ENCODE data around the gene CTNNA3. TPM values are rescaled to one million over a fixed set of nuclear protein-coding genes. Genes with fewer than 3 reads are reported as not detected.

The CTNNA3 gene
- total and polyA plus RNA-seq, 5 donors from 2014 or later, result not detected

DNA sequence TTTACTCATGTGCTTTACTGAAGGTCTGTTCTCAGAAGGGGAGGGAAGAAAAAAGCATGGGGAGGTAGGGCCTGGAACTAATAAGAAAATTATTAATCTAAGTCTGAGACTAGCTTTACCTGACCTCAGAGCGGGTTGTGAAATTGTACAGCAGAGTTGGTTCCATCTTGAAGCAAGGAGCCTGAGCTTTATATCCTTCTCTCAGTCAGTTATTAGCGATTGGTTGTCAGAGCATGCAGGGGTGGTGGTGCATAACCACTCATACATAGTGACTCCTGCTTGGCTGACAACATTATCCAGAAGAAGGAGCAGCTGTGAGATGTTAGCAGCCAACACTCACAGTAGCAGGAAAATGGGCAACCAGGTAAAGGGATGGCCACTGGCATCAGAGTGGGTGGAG lies 1746.5 kb downstream of the CTNNA3 start:
- ATAC-seq (ENCODE audit: low read depth in 2 of 2), result no peak
- DNase-seq, result no peak
- Mint-ChIP-seq H3K36me3 (no peaks in the 10 kb centered on the region), H3K4me3 (no peak overlapping the region), H3K4me1 (no peaks in the 10 kb centered on the region), H3K27me3 (peaks cover 4% of the 10 kb centered on the region), H3K27ac (no peak overlapping the region), H3K9me3 (peaks cover 2 to 16% (median 7%) of the 10 kb centered on the region in 7 donors)
- Histone ChIP-seq H3K9me3 (ENCODE audit: control insufficient read depth in 2 of 2, low read length in 2 of 2) (no peaks in the 10 kb centered on the region), H3K4me3 (ENCODE audit: low read depth, low read length) (no peak overlapping the region), H3K27ac (ENCODE audit: insufficient read depth, low read length, poor library complexity, severe bottlenecking) (no peak overlapping the region), H3K4me1 (ENCODE audit: control insufficient read depth, insufficient read depth, low read length, poor library complexity, severe bottlenecking) (no peaks in the 10 kb centered on the region), H3K36me3 (ENCODE audit: control insufficient read depth, insufficient read depth, low read length) (no peaks in the 10 kb centered on the region), H3K27me3 (ENCODE audit: control insufficient read depth, insufficient read depth, low read length) (no peaks in the 10 kb centered on the region)

DNA sequence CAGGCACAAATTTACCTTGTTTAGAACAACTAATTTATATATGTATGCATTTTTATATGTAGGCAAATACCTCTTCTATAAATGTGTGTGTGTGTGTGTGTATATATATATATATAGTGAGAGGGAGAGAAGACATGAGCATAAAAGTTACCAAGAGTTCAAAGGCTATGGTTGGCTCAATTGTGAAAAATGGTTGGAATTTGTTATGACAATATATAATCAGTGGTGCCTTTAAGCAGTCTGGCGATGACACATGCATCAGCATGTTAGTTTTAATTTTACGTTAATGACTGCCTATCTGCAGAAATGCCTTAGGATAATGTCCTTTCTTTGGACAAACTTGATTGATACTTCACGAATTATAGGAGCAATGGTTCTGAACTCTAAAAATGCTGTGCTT lies 1750.9 kb downstream of the CTNNA3 start:
- Histone ChIP-seq H3K9me3 (ENCODE audit: control insufficient read depth in 2 of 2, low read length in 2 of 2) (no peaks in the 10 kb centered on the region), H3K4me1 (ENCODE audit: control insufficient read depth, insufficient read depth, low read length, poor library complexity, severe bottlenecking) (no peaks in the 10 kb centered on the region), H3K27ac (ENCODE audit: insufficient read depth, low read length, poor library complexity, severe bottlenecking) (no peak overlapping the region), H3K36me3 (ENCODE audit: control insufficient read depth, insufficient read depth, low read length) (no peaks in the 10 kb centered on the region), H3K27me3 (ENCODE audit: control insufficient read depth, insufficient read depth, low read length) (no peaks in the 10 kb centered on the region), H3K4me3 (ENCODE audit: low read depth, low read length) (no peak overlapping the region)
- Mint-ChIP-seq H3K9me3 (peaks cover 0 to 11% (median 4%) of the 10 kb centered on the region in 7 donors), H3K4me3 (no peak overlapping the region), H3K36me3 (no peaks in the 10 kb centered on the region), H3K4me1 (no peaks in the 10 kb centered on the region), H3K27me3 (no peaks in the 10 kb centered on the region), H3K27ac (no peak overlapping the region)
- ATAC-seq (ENCODE audit: low read depth in 2 of 2), result no peak
- no peak for DNase-seq

DNA sequence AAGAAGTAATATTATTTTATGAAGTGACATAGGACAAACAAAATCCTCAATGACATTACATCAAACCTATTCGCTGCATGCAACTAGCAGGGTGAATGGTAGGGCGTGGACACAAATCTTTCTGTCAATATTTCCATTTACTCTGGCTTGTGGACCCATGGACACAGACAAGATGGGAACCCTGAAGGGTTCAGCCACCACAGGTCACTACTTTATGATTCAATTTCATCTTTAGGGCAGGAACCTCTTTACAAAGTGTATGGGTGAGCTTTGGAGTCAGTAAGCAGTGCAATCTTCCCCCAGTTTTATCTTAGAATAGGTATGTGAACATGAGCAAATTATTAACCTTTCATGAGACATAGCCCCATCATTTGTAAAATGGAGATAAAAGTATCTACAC lies 1752.5 kb downstream of the CTNNA3 start:
- no peak overlapping the region for H3K27ac Mint-ChIP-seq
- no peaks in the 10 kb centered on the region for H3K27me3 Mint-ChIP-seq
- H3K4me3 ChIP-seq (ENCODE audit: low read depth, low read length), result no peak overlapping the region
- ATAC-seq (ENCODE audit: low read depth in 2 of 2) (no peak), DNase-seq (no peak)
- H3K36me3 Mint-ChIP-seq, result no peaks in the 10 kb centered on the region
- H3K36me3 ChIP-seq (ENCODE audit: control insufficient read depth, insufficient read depth, low read length), result no peaks in the 10 kb centered on the region
- no peak overlapping the region for H3K27ac ChIP-seq (ENCODE audit: insufficient read depth, low read length, poor library complexity, severe bottlenecking)
- H3K4me3 Mint-ChIP-seq, result no peak overlapping the region
- peaks cover 0 to 13% (median 2%) of the 10 kb centered on the region in 7 donors for H3K9me3 Mint-ChIP-seq
- H3K4me1 ChIP-seq (ENCODE audit: control insufficient read depth, insufficient read depth, low read length, poor library complexity, severe bottlenecking), result no peaks in the 10 kb centered on the region
- H3K4me1 Mint-ChIP-seq, result no peaks in the 10 kb centered on the region
- H3K9me3 ChIP-seq (ENCODE audit: control insufficient read depth in 2 of 2, low read length in 2 of 2), result no peaks in the 10 kb centered on the region
- no peaks in the 10 kb centered on the region for H3K27me3 ChIP-seq (ENCODE audit: control insufficient read depth, insufficient read depth, low read length)

DNA sequence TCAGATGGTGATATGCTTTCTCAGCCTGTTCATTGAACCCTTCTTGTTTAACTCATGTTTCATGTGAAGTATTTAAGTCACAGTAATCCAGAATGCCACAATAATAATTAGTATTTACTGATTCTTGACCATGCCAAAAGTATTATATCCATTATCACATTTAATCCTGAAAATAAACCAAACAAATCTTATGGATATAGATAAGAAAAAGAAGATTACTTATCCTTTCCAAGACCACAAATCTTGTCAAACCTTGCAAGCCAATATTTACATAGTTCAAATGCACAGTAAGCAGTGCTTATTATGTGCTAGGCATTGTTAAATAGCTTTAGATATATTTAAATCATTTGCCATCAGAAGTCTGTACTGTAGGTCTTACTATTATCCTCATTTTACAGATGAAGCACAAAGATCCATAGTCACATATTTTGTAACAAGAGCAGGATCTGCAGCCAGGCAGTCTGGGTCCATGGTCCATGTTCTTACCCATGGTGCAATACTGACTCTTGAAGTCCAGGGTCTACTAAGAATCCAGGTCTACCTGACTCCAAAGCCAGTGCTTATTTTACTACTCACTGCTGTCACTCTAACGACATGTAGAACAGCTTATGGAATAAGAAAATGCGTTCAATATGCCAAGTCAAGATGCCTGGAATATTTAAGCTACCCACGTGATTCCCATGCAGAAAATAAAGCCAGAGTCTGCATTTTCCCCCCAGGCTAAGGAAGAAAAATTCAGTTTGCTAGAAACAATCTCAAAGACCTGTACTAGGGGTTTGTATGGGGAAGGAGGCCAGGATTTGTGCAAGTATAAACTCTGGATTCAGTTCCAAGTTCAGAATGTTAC lies 1755.0 kb downstream of the CTNNA3 start:
- Histone ChIP-seq H3K27ac (ENCODE audit: insufficient read depth, low read length, poor library complexity, severe bottlenecking) (no peak overlapping the region), H3K36me3 (ENCODE audit: control insufficient read depth, insufficient read depth, low read length) (no peaks in the 10 kb centered on the region), H3K27me3 (ENCODE audit: control insufficient read depth, insufficient read depth, low read length) (no peaks in the 10 kb centered on the region), H3K4me1 (ENCODE audit: control insufficient read depth, insufficient read depth, low read length, poor library complexity, severe bottlenecking) (no peaks in the 10 kb centered on the region), H3K9me3 (ENCODE audit: control insufficient read depth in 2 of 2, low read length in 2 of 2) (no peaks in the 10 kb centered on the region), H3K4me3 (ENCODE audit: low read depth, low read length) (no peak overlapping the region)
- no peak overlapping the region for H3K4me3 Mint-ChIP-seq
- H3K27ac Mint-ChIP-seq, result no peak overlapping the region
- DNase-seq (no peak), ATAC-seq (ENCODE audit: low read depth in 2 of 2) (no peak)
- peaks cover 0 to 16% (median 3%) of the 10 kb centered on the region in 7 donors for H3K9me3 Mint-ChIP-seq
- no peaks in the 10 kb centered on the region for H3K4me1 Mint-ChIP-seq
- H3K36me3 Mint-ChIP-seq, result no peaks in the 10 kb centered on the region
- no peaks in the 10 kb centered on the region for H3K27me3 Mint-ChIP-seq

DNA sequence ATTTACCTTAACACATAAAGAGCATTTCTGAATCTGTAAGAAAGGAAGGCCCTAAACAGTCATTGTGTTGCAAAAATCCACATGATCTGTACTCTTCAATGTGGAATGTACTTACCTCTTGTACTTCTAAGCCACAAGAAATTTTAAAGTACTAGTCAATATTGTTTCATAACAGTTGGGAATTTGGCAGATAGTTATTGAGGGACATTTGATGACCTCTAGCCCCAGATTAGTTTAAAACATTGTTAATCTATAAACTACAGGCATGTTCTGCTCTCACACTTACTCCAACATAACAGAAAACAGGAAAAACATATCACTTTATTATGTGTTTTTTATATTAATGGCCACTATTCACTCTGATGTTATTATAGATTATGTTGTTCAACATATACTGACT lies 1755.9 kb downstream of the CTNNA3 start:
- Histone ChIP-seq H3K4me1 (ENCODE audit: control insufficient read depth, insufficient read depth, low read length, poor library complexity, severe bottlenecking) (no peaks in the 10 kb centered on the region), H3K27ac (ENCODE audit: insufficient read depth, low read length, poor library complexity, severe bottlenecking) (no peak overlapping the region), H3K4me3 (ENCODE audit: low read depth, low read length) (no peak overlapping the region), H3K27me3 (ENCODE audit: control insufficient read depth, insufficient read depth, low read length) (no peaks in the 10 kb centered on the region), H3K9me3 (ENCODE audit: control insufficient read depth in 2 of 2, low read length in 2 of 2) (no peaks in the 10 kb centered on the region), H3K36me3 (ENCODE audit: control insufficient read depth, insufficient read depth, low read length) (no peaks in the 10 kb centered on the region)
- no peaks in the 10 kb centered on the region for H3K36me3 Mint-ChIP-seq
- H3K9me3 Mint-ChIP-seq, result peaks cover 0 to 16% (median 3%) of the 10 kb centered on the region in 7 donors
- no peaks in the 10 kb centered on the region for H3K27me3 Mint-ChIP-seq
- DNase-seq (no peak), ATAC-seq (ENCODE audit: low read depth in 2 of 2) (no peak)
- no peak overlapping the region for H3K27ac Mint-ChIP-seq
- no peak overlapping the region for H3K4me3 Mint-ChIP-seq
- no peaks in the 10 kb centered on the region for H3K4me1 Mint-ChIP-seq

DNA sequence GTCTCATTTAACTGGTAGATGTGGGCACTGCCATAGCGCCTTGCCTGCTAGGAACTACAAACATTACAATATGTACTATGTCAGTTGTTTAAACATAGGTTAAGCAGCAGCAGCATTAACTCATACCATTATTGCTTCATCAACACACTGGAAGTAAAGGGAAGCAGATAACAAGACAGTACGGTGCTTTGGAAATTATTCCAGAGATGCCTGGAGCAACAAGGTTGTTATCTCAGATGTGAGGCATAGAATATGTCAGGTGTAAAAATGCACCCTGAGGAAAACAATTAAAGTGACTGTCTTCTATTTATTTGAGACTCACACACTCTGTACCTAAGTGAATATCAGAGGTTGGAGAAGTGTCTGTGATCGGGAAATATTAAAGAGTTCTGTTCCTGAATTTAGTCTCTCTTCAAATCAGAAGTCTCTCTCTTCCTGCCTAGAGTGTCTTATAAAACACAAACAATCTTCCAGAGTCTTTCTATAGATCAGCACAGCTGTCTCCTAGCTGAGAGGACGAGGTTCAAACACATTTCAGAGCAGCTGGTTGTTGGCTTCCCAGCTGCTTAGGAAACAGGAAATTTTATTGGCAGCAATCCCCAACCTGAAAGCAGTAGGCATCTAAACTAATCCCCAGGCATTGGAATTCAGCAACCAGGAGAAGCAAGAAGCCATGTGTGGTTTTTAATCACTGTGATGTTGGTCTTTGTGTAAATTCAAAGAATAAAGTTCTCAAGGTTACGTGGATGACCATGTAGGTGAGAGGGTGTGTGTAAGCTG lies 1764.5 kb downstream of the CTNNA3 start:
- ATAC-seq (ENCODE audit: low read depth in 2 of 2) (no peak), DNase-seq (no peak)
- no peak overlapping the region for H3K27ac Mint-ChIP-seq
- no peaks in the 10 kb centered on the region for H3K4me1 Mint-ChIP-seq
- H3K36me3 ChIP-seq (ENCODE audit: control insufficient read depth, insufficient read depth, low read length), result no peaks in the 10 kb centered on the region
- no peaks in the 10 kb centered on the region for H3K36me3 Mint-ChIP-seq
- no peaks in the 10 kb centered on the region for H3K9me3 ChIP-seq (ENCODE audit: control insufficient read depth in 2 of 2, low read length in 2 of 2)
- H3K4me3 ChIP-seq (ENCODE audit: low read depth, low read length), result no peak overlapping the region
- no peak overlapping the region for H3K27ac ChIP-seq (ENCODE audit: insufficient read depth, low read length, poor library complexity, severe bottlenecking)
- H3K27me3 ChIP-seq (ENCODE audit: control insufficient read depth, insufficient read depth, low read length), result no peaks in the 10 kb centered on the region
- H3K4me3 Mint-ChIP-seq, result no peak overlapping the region
- no peaks in the 10 kb centered on the region for H3K27me3 Mint-ChIP-seq
- H3K4me1 ChIP-seq (ENCODE audit: control insufficient read depth, insufficient read depth, low read length, poor library complexity, severe bottlenecking), result no peaks in the 10 kb centered on the region
- peaks cover 0 to 5% (median 3%) of the 10 kb centered on the region in 7 donors for H3K9me3 Mint-ChIP-seq

DNA sequence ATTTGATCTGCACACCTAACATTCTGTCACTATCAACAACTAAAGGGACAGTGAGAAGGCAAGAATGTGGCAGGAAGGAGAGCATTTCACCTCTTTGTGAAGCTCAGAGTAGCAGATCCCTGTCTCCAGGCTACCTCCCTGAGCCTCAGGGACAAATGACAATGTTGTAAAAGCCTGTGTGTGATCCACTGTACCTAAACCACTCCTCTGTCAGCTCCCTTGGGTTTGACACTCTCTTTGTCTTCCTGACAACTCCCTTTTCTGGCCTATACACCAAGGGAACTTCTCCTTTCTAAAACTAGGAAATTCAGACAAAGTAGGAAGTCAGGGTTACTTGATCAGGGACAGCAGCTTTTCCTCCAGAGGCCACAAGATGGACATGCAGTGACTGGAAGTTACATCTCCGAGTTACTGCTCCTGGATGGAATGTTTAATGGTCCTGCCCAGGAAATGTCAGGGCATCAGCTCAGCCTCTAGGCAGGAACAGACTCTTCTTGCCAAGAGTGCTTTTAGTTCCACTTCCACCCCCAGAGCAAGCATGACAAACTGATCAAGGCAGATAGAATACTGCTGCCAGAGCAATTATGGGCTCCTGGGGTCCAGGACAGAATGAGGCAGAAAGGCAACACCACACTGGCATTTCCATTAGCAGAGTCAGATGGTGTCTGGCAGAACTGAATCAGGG lies 1784.7 kb downstream of the CTNNA3 start:
- Histone ChIP-seq H3K9me3 (ENCODE audit: control insufficient read depth in 2 of 2, low read length in 2 of 2) (no peaks in the 10 kb centered on the region), H3K27me3 (ENCODE audit: control insufficient read depth, insufficient read depth, low read length) (no peaks in the 10 kb centered on the region), H3K27ac (ENCODE audit: insufficient read depth, low read length, poor library complexity, severe bottlenecking) (no peak overlapping the region), H3K4me3 (ENCODE audit: low read depth, low read length) (no peak overlapping the region), H3K36me3 (ENCODE audit: control insufficient read depth, insufficient read depth, low read length) (no peaks in the 10 kb centered on the region), H3K4me1 (ENCODE audit: control insufficient read depth, insufficient read depth, low read length, poor library complexity, severe bottlenecking) (no peaks in the 10 kb centered on the region)
- Mint-ChIP-seq H3K4me3 (no peak overlapping the region), H3K27me3 (no peaks in the 10 kb centered on the region), H3K36me3 (no peaks in the 10 kb centered on the region), H3K4me1 (no peaks in the 10 kb centered on the region), H3K9me3 (peaks cover 2 to 15% (median 7%) of the 10 kb centered on the region in 7 donors), H3K27ac (no peak overlapping the region)
- DNase-seq (no peak), ATAC-seq (ENCODE audit: low read depth in 2 of 2) (no peak)
